Fibroblast of skin of left quadriceps (primary cell): ENCODE data around the gene UIMC1.
"Not testable (repeated sequence)": the region's sequence is repeated elsewhere in the genome, so short reads cannot be mapped to it uniquely, and the experiment has no call there.

ENCODE experiments used
- DNase-seq, 2 experiments: peaks; one replicate each; pipeline ENCODE4 v3.0.0-alpha.2; 2013; ENCODE audit warnings: low read depth in 2 of 2

UIMC1 gene

GRCh38 chr5:177006265-177006972, at the start of gene UIMC1:
UIMC1 (minus strand) TSS chr5:177006779; CDS start chr5:176982615, 24,164 bp downstream.
- DNase-seq = peak; percentile 83 to 85

DNA sequence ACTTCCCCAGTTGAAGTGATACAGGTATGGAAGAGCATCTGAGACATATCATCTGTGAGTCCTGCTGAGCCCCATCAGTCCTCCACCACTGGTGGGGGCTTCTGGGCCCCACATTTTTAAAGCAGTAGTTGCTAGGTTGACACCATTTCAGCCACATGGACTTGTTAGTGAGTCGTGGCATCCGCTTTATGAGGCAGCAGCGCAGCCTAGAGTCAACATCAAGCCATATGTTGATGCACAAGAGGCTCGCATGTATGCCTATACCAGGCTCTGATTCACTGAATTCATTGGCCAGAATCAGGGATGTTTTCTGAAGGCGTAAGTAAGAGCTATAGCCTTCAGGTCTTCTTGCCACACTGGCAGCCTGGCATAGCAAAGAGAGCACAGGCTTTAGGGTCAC, 42.7 kb upstream of the UIMC1 start:
- DNase-seq = no peak

DNA sequence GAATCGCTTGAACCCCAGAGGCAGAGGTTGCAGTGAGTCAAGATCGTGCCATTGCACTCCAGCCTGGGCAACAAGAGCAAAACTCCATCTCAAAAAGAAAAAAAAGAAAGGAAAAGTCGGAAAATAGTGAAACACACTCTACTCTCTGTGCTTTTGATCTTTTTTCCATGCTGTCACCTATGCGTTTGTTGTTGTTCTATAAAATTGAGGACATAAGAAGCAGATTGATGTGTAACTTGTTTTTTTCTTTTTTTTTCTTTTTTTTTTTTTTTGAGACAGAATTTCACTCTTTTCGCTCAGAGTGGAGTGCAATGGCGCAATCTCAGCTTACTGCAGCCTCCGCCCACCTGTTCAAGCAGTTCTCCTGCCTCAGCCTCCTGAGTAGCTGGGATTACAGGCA, 42.0 kb upstream of the UIMC1 start:
- not testable (repeated sequence) for DNase-seq

DNA sequence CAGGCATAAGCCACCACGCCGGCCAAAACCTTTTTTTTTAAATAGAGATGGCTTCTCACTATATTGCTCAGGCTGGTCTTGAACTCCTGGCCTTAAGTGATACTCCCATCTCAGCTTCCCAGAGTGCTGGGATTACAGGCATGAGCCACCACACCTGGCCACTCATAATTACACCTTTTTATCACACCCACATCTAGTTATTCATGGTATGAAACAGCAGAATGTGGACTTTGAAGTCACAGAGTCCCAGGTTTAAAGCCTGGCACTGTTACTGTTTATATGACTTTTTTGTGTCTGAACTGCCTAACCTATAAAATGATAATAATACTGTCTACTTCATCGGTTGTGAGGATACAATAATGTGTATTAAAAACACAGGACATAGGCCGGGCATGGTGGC, 39.1 kb upstream of the UIMC1 start:
- DNase-seq = no peak

DNA sequence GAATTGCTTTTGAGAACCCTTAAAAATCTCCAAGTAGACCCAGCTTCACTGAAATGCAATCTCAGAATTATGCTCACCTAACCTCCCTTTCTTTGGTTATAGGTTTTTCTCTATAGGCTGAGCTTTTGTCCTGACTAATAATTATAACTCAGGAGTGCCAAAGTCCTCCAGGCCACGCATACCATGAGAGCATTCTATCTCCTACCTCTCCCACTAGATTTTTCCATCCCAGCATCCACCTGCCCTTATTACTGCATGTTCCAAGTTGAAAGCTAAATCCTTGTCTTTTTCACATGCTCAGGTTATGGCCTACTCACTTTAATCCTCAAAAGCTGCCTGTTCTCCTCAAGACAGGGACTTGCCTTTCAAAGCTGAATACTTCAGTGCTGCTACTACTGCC, 38.1 kb upstream of the UIMC1 start:
- DNase-seq = no peak

DNA sequence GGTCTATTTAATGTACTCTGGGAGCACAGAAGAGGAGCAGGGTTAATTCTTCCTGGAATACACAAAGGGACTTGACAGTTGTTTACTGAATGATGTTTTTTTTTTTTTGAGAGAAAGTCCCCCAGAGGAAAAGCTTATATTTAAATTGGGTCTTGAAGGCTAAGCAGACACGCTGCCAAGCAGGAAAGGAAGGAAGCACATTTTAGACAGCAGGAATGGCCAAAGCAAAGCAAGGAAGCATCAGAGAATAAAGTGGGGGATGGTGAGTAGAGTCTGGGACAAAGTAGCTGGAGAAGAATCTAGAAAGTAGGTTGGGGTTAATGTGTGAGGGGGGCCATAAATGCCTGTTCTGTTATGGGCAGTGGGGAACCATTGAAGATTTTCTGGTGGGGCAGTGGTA, 37.4 kb upstream of the UIMC1 start:
- DNase-seq = no peak

DNA sequence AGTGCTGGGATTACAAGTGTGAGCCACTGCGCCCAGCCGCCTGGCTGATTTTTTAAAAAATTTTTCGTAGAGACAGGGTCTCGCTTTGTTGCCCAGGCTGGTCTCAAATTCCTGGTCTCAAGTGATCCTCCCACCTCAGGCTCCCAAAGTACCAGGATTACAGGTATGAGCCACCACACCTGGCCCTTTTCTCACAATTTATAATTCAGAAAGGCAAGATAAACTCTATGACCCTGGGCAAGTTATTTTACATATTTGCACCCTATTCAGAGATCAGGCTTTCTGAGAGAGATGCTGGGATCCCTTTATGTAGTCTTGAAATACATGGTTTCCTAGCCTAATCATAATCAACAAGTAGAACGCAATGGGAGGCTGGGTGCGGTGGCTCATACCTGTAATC, 36.5 kb upstream of the UIMC1 start:
- no peak for DNase-seq

GRCh38 chr5:177041936-177042335, 35.4 kb upstream of the UIMC1 start:
- DNase-seq = no peak

DNA sequence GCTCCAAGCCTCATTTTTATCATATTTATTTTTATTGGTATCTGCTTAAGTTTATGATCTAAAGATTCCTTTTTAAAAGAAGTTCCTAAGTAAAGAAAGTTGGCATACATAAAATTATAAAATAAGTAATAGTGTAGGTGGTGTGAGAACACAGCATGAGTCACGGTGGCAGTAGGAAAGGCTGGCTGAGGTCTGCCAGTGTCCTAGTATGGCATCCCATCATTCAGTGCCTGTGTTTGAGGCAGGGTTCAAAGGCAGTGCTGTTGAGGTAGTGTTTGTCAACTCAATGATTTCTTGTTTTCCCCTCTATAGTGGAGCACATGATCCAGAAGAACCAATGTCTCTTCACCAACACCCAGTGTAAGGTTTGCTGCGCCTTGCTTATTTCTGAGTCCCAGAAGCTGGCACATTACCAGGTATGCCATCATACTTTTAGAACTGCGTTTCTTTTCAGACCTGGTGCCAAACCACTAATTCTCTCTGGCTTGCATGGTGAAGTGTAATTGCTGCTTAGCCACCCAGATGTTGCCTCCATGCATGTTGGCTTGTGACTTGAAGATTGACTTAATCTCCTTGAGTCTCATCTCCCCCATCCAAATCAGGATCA, 34.3 kb upstream of the UIMC1 start:
- DNase-seq = peak in 1 of 2 experiments; percentile 26

- DNase-seq = no peak
Observed at GRCh38 chr5:177036921-177037320, 30.3 kb upstream of the UIMC1 start.

DNA sequence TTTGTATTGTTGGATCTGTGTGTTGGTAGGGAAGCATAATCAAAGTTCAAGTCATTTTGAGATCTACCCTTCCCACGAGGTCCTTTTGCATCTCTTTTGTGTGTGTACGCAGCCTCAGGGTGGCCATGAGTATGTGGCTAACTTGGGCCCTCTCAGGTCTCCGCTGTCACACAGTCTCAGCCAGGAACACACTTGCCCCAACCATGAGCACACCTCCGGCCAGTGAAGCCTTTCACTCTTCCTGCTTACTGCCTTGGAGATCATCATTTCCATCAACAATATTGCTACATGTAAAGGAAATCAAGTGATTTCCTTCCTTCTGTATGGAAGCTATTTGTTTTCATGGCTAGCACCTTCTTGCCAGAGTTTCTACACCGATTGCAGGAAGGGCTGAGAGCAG, 29.9 kb upstream of the UIMC1 start:
- no peak for DNase-seq

DNA sequence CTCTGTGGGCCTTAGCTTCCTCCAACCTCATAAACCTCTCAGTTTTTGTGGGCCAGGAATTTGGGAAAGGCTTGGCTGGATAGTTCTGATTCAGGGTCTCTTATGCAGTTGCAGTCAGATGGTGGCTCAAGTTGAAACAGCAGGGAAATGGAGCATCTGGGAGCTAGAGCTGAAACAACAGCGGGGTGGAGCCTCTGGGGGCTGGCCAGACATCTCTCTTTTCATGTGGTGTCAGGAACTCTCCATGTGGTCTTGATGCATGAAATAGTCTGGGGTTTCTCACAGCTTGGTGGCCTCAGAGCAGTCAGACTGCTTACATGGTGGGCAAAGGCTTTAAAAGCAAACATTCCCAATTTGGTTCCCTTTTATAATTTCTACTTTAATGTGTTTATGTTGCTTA, 29.4 kb upstream of the UIMC1 start:
- no peak for DNase-seq

- no peak for DNase-seq
Observed at GRCh38 chr5:177029498-177029897, 22.9 kb upstream of the UIMC1 start.

DNA sequence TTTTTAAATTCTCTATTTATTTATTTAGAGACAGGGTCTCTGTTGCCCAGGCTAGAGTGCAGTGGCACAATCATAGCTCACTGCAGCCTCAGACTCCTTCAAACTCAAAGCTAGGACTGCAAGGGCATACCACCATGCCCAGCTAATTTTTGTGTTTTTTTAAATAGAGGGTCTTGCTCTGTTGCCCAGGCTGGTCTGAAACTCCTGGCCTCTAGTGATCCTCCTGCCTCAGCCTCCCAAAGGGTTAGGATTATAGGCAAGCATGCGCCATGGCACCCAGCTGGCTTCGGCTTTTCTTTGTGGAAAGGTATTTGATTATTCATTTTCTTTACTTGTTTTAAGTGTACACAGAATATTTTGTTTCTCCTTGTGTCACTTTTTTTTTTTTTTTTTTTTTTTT, 21.1 kb upstream of the UIMC1 start:
- DNase-seq = no peak

GRCh38 chr5:177025101-177025601, 18.6 kb upstream of the UIMC1 start:
- DNase-seq = no peak

DNA sequence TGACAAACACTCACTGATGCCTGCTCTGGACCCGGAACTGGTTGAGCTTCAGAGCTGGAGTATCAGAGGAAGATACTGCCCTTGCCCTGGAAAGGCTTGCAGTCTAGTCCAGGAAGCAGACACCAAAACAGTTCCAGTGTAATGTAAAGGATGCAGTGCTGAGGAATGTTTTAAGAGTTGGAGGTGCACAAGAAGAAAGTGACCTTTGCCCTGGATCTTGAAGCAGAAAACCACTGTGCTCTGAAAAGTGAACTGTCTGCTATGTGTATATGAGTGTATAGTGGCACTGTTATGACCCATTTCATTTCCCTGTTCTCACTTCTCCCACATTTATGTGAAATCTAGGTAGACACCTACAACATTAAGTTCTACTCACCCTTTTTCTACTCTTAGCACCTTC, 18.0 kb upstream of the UIMC1 start:
- DNase-seq = no peak

GRCh38 chr5:177023303-177023664, 16.7 kb upstream of the UIMC1 start:
- no peak for DNase-seq

- peak; percentile 85 to 86 for DNase-seq
Observed at GRCh38 chr5:177022386-177023302, 16.1 kb upstream of the UIMC1 start, which contains the start of gene ZNF346. ZNF346 (plus strand) TSS chr5:177022696; CDS start chr5:177022739, 43 bp downstream.

GRCh38 chr5:177020033-177020432, 13.5 kb upstream of the UIMC1 start:
- no peak for DNase-seq

- DNase-seq = no peak
Observed at GRCh38 chr5:177018341-177018740, 11.8 kb upstream of the UIMC1 start.

- DNase-seq = no peak
Observed at GRCh38 chr5:177015156-177015555, 8.6 kb upstream of the UIMC1 start.

- no peak for DNase-seq
Observed at GRCh38 chr5:177010153-177010552, 3.6 kb upstream of the UIMC1 start.
